Vagina (tissue), 2 donors: ENCODE data around the gene SIPA1L3.

Experiments
- POLR2A ChIP-seq, 2 donors: fragments of 450-650 bp; IDR thresholded peaks; one replicate each; pipeline ENCODE4 v1.6.1; 2017; ENCODE audit warnings: antibody characterized with exemption in 2 of 2, mild to moderate bottlenecking in 2 of 2, moderate library complexity in 2 of 2
- TF ChIP-seq, protein P1 (sequence below), 3 experiments: fragments of 450-650 bp in 2 of 3; fragments of 200-600 bp in 1 of 3; sonication (generic) in 1 of 3; IDR thresholded peaks; one replicate each; pipeline ENCODE4 v1.5.1; 2017 to 2019; ENCODE audit warnings: antibody characterized with exemption in 3 of 3, mild to moderate bottlenecking in 2 of 3, moderate library complexity in 2 of 3

- TF ChIP-seq, protein P1, sequence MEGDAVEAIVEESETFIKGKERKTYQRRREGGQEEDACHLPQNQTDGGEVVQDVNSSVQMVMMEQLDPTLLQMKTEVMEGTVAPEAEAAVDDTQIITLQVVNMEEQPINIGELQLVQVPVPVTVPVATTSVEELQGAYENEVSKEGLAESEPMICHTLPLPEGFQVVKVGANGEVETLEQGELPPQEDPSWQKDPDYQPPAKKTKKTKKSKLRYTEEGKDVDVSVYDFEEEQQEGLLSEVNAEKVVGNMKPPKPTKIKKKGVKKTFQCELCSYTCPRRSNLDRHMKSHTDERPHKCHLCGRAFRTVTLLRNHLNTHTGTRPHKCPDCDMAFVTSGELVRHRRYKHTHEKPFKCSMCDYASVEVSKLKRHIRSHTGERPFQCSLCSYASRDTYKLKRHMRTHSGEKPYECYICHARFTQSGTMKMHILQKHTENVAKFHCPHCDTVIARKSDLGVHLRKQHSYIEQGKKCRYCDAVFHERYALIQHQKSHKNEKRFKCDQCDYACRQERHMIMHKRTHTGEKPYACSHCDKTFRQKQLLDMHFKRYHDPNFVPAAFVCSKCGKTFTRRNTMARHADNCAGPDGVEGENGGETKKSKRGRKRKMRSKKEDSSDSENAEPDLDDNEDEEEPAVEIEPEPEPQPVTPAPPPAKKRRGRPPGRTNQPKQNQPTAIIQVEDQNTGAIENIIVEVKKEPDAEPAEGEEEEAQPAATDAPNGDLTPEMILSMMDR (IDR thresholded peaks at IDR 0.05) = no peak
- no peak for TF ChIP-seq POLR2A (IDR thresholded peaks at IDR 0.05)
Observed at GRCh38 chr19:37977391-37977790, 70.4 kb downstream of the SIPA1L3 start.
